Thoracic aorta (tissue), 2 donors: ENCODE results near the gene TK1. TPM values are rescaled to one million over a fixed set of nuclear protein-coding genes. Genes with fewer than 3 reads are reported as not detected.

Source experiments
- ATAC-seq: fragments of 150-250 bp; one replicate; pipeline ENCODE4 v1.8.0; 2017; ENCODE audit warnings: low read depth; ENCODE audit not compliant: insufficient number of reproducible peaks, low FRiP score
- DNase-seq: peaks from one replicate; pipeline ENCODE4 v3.0.0-alpha.2; 2020; ENCODE audit warnings: low spot score
- H3K27ac ChIP-seq, 2 donors: fragments of 200-600 bp; sonication (generic); 1 replicate in 1 of 2; 2 replicates in 1 of 2; pipeline ENCODE4 v1.5.1; 2016; ENCODE audit warnings: mild to moderate bottlenecking in 2 of 2, moderate library complexity in 2 of 2
- H3K27me3 ChIP-seq: fragments of 200-600 bp; sonication (generic); replicated peaks from 2 replicates; pipeline ENCODE4 v1.6.0; 2016; ENCODE audit warnings: mild to moderate bottlenecking; ENCODE audit not compliant: insufficient read depth
- H3K36me3 ChIP-seq: fragments of 200-600 bp; sonication (generic); one replicate; pipeline ENCODE4 v1.5.1; 2016
- H3K4me1 ChIP-seq, 2 donors: fragments of 200-600 bp; sonication (generic); 1 replicate in 1 of 2; 2 replicates in 1 of 2; pipeline versions ENCODE4 v1.5.1 to v1.6.0; 2016; ENCODE audit warnings: low read depth in 2 of 2, mild to moderate bottlenecking in 1 of 2; ENCODE audit not compliant: control insufficient read depth in 1 of 2
- H3K4me3 ChIP-seq: fragments of 200-600 bp; sonication (generic); 2 replicates; pipeline ENCODE4 v1.5.1; 2016; ENCODE audit warnings: mild to moderate bottlenecking
- H3K9me3 ChIP-seq: fragments of 200-600 bp; sonication (generic); 2 replicates; pipeline ENCODE4 v1.5.1; 2016
- total RNA-seq, 2 donors: library from RNA; depleted of rRNA; stranded (reverse); fragments of >200 nt; gene quantifications; one replicate each; pipeline versions ENCODE4 v1.1.0 to v1.2.3, GENCODE V29; 2016
- TF ChIP-seq, protein P1 (sequence below): fragments of 200-600 bp; sonication (generic); IDR thresholded peaks from one replicate; pipeline ENCODE4 v1.5.1; 2019; ENCODE audit warnings: antibody characterized with exemption

TK1 gene
- total RNA-seq, 2 donors from 2014 or later, result 3.3 to 3.5 TPM

DNA sequence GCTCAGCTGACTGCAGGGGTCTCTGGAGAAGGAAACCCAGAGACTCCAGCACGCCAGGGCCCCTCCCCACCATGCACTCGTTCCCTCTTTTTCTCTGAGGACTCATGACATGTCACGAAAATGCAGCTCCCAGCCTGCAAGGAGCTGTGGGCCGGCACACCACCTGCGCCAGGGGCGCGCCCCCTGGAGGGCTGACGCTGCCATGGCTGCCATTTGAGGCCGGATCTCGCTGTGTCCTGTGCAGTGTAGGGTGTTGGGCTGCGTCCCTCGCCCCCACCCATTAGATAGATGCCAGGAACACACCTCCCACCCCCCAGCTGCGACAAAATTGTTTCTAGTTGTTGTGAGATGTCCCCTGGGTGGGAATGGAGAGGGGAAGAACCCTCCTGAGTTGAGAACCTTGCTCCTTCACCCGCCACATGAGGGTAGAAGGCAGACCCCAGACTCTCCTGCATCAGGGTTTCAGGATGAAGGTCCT lies 10.3 kb downstream of the TK1 start:
- H3K27me3 ChIP-seq, result no peaks in the 10 kb centered on the region
- H3K9me3 ChIP-seq, result no peaks in the 10 kb centered on the region
- no peak overlapping the region for H3K4me3 ChIP-seq
- no peak for ATAC-seq
- peak overlapping the region in 1 of 2 donors; percentile 85 for H3K27ac ChIP-seq
- no peaks in the 10 kb centered on the region for H3K36me3 ChIP-seq
- TF ChIP-seq, protein P1, sequence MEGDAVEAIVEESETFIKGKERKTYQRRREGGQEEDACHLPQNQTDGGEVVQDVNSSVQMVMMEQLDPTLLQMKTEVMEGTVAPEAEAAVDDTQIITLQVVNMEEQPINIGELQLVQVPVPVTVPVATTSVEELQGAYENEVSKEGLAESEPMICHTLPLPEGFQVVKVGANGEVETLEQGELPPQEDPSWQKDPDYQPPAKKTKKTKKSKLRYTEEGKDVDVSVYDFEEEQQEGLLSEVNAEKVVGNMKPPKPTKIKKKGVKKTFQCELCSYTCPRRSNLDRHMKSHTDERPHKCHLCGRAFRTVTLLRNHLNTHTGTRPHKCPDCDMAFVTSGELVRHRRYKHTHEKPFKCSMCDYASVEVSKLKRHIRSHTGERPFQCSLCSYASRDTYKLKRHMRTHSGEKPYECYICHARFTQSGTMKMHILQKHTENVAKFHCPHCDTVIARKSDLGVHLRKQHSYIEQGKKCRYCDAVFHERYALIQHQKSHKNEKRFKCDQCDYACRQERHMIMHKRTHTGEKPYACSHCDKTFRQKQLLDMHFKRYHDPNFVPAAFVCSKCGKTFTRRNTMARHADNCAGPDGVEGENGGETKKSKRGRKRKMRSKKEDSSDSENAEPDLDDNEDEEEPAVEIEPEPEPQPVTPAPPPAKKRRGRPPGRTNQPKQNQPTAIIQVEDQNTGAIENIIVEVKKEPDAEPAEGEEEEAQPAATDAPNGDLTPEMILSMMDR, result peak; percentile 85
- DNase-seq, result no peak
- H3K4me1 ChIP-seq, result peaks cover 52 to 82% of the 10 kb centered on the region in 2 donors

DNA sequence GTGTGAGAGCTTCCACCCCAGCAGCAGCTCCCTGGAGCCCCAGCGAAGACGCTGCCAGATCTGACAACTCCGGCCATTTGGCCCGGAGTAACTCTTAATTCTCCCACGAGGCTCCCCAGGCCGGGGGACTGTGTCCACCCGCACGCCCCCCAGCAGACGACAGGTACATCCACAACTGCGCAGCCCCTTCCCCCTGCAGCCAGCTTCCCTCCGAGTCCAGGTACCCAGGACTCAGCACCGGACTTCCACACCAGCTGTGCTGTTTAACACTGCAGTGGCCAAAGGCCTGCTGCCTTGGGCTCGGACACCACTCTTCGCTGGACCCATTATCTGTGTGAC lies 11.2 kb downstream of the TK1 start:
- Histone ChIP-seq H3K4me3 (no peak overlapping the region), H3K27ac (peak overlapping the region; percentile 85 to 93), H3K9me3 (no peaks in the 10 kb centered on the region), H3K4me1 (peaks cover 47 to 79% of the 10 kb centered on the region in 2 donors), H3K27me3 (no peaks in the 10 kb centered on the region), H3K36me3 (no peaks in the 10 kb centered on the region)
- ATAC-seq, result no peak
- DNase-seq, result no peak
- TF ChIP-seq, protein P1, result no peak

DNA sequence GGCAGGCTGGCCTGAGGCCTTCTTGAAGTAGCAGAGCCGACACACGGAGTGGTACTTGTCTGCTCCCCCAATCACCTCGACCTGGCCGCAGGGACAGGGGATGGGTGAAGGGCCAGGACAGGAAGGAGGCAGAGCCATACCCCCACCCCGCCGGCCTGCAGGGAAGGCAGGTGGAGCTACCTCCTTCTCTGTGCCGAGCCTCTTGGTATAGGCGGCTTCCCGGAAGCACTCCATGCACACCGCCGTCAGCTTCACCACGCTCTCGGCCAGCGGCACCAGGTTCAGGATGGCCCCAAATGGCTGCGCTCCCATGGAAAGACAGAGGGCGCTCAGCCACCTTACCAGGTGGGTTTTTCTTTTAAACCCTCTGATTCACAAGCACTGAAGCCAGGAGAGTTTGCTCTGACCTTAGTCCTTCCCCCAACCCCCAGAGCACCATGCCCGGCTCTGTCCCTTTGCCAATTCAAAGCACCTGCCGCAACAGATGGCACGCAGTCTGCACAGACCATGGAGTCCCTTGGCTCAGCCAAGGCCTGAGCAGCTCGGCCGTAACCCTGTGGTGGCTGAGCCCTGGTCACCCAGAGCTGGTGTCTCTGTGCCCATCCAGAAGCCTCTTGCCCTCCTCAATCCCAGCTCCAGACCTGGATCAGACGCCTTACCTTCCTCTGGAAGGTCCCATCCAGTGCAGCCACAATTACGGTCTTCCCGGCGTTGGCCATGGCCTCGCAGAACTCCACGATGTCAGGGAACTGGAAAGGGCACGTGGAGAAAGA lies 11.8 kb downstream of the TK1 start:
- peaks cover 43 to 78% of the 10 kb centered on the region in 2 donors for H3K4me1 ChIP-seq
- H3K27ac ChIP-seq, result peak overlapping the region; percentile 85 to 93

DNA sequence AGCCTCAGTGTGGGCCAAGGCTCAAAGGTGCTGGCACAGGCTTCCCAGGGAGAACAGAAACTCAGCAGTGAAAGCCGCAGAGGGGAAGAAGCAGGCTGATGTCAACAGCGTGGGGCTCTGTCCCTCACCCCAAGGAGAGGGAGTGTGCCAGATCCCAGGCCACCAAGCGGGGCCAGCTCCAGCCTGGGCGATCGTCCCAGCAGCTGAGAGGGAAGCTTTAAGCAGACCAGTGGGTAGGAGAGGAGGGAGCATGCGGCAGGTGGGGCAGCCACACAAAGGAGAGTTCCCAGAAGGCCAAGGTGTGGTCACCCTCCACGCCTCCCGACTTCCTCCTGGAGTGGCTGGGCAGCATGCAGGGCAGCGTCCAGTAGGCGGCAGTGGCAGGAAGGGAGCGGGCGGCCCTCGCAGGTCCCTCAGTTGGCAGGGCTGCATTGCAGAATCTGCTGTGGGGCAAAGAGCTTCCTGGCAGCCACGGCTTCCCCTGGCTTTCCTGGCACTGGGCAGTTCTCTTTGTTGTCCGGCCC lies 12.4 kb downstream of the TK1 start:
- TF ChIP-seq, protein P1, result peak; percentile 64
- Histone ChIP-seq H3K27me3 (no peaks in the 10 kb centered on the region), H3K4me3 (peak overlapping the region; percentile 34), H3K9me3 (no peaks in the 10 kb centered on the region), H3K4me1 (peaks cover 37 to 78% of the 10 kb centered on the region in 2 donors), H3K36me3 (no peaks in the 10 kb centered on the region), H3K27ac (peak overlapping the region; percentile 85 to 93)
- DNase-seq (peak; percentile 66), ATAC-seq (peak; percentile 31)

More for the DNA sequence above, 11.8 kb downstream of the TK1 start:
- TF ChIP-seq, protein P1, result no peak
- DNase-seq (no peak), ATAC-seq (no peak)
- Histone ChIP-seq H3K4me3 (peak overlapping the region; percentile 34), H3K9me3 (no peaks in the 10 kb centered on the region), H3K27me3 (no peaks in the 10 kb centered on the region), H3K36me3 (no peaks in the 10 kb centered on the region)

DNA sequence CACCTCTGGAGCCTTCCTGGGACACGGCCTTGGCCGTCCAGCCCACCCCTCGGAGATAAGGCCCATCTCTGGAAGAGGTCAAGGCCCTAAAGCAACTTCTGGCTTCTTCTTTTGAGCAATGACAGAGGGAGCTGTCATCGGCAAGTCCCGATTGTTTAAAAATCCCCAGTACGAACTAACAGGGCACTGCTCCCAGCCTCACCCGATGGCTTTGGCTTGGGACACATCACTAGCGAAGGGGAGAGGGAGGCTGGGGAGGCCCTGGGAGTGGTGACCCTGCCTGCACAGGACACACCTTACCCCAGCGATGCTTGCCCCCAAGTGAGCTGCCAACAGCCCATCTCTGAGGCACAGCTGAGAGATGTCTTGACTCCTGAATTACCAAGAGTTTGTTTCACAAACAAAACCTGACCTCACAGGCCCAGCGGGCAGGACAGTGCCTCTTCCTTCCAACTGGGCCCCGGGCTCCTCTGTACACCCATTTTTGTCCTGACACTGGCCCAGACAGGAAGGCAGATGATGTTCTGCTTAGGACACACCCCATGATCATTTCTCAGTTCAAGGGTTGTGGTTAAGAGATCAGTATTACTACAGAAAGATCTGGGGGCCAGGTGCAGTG lies 13.6 kb downstream of the TK1 start:
- ATAC-seq (no peak), DNase-seq (no peak)
- H3K4me3 ChIP-seq, result no peak overlapping the region
- peak overlapping the region; percentile 67 to 85 for H3K27ac ChIP-seq
- TF ChIP-seq, protein P1, result no peak
- H3K36me3 ChIP-seq, result no peaks in the 10 kb centered on the region
- no peaks in the 10 kb centered on the region for H3K27me3 ChIP-seq
- H3K4me1 ChIP-seq, result peaks cover 34 to 76% of the 10 kb centered on the region in 2 donors
- no peaks in the 10 kb centered on the region for H3K9me3 ChIP-seq
